ENCODE measurements around the gene ALKBH8. TPM values are rescaled to one million over a fixed set of nuclear protein-coding genes. Genes with fewer than 3 reads are reported as not detected.

ALKBH8 gene
- polyA plus RNA-seq, 1 donor (not counting 4 experiments of a cell fraction or from before 2014, with no cell fraction given): 8.0 TPM

- dilution Hi-C loops (cut with MboI; ENCODE audit: extremely low pct_ligation_motif_present, low sequenced_read_pairs): no loop called here
- no peaks in the 10 kb centered on the region for H3K36me3 ChIP-seq (ENCODE audit: control insufficient read depth in 2 of 2, extremely low read depth in 1 of 2, insufficient read depth in 2 of 2, low read length in 2 of 2)
- no peaks in the 10 kb centered on the region for H3K27me3 ChIP-seq (ENCODE audit: control insufficient read depth, extremely low read depth, insufficient read depth, low read length)
- no peak for FAIRE-seq
- H3K4me1 ChIP-seq (ENCODE audit: control insufficient read depth, extremely low read depth, insufficient read depth, low read length): no peaks in the 10 kb centered on the region
- H4K20me1 ChIP-seq (ENCODE audit: control insufficient read depth, extremely low read depth, insufficient read depth, low read length): no peaks in the 10 kb centered on the region
- H2AFZ ChIP-seq (ENCODE audit: control insufficient read depth, low read length): no peak overlapping the region
- TF ChIP-seq EZH2 (IDR thresholded peaks at IDR 0.05; ENCODE audit: low read length) (no peak), CTCF (optimal IDR thresholded peaks at IDR 0.05 in 1 of 3, IDR thresholded peaks at IDR 0.05 in 1 of 3, conservative IDR thresholded peaks at IDR 0.05 in 1 of 3; ENCODE audit: extremely low read depth in 1 of 3, insufficient read depth in 2 of 3, low read length in 3 of 3) (no peak)
- no peaks in the 10 kb centered on the region for H3K9me1 ChIP-seq (ENCODE audit: control insufficient read depth, extremely low read depth, insufficient read depth, low read length)
- no peak overlapping the region for H3K4me2 ChIP-seq (ENCODE audit: control insufficient read depth, extremely low read depth, insufficient read depth, low read depth, low read length)
- no peak overlapping the region for H3K27ac ChIP-seq (ENCODE audit: control insufficient read depth, insufficient read depth, low read length)
- H3K79me2 ChIP-seq (ENCODE audit: control insufficient read depth, insufficient read depth, low read length): no peaks in the 10 kb centered on the region
- H3K9ac ChIP-seq (ENCODE audit: control insufficient read depth, extremely low read depth, insufficient read depth, low read length): no peak overlapping the region
- no peak for DNase-seq (ENCODE audit: low read depth, low spot score)
- no peak overlapping the region for H3K4me3 ChIP-seq (ENCODE audit: control insufficient read depth in 2 of 3, extremely low read depth in 1 of 3, insufficient read depth in 2 of 3, low read depth in 1 of 3, low read length in 3 of 3)
- no peaks in the 10 kb centered on the region for H3K9me3 ChIP-seq (ENCODE audit: control insufficient read depth, low read depth, low read length)
Measured at GRCh38 chr11:107472966-107473365, 92.6 kb downstream of the ALKBH8 start.

DNA sequence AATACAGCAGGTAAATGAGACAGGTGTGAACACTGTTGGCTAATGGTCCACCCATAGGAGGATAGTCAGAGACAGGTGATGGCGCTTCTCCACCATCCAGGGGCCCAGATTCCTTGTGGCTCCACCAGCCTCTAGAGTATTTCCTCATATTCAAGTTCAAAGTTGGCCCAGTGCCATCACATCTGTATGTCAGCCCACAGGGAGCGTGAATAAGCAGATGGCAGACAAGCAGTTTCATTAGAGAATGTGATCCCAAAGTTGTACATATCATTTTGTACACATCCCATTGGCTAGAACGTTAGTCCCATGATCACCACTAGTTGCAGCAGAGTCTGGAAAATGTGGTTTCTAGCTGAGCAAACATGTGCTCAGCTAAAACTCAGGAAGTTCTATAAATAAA lies 96.9 kb downstream of the ALKBH8 start:
- Histone ChIP-seq H3K9me1 (ENCODE audit: control insufficient read depth, extremely low read depth, insufficient read depth, low read length) (no peaks in the 10 kb centered on the region), H3K36me3 (ENCODE audit: control insufficient read depth in 2 of 2, extremely low read depth in 1 of 2, insufficient read depth in 2 of 2, low read length in 2 of 2) (no peaks in the 10 kb centered on the region), H3K4me3 (ENCODE audit: control insufficient read depth in 2 of 3, extremely low read depth in 1 of 3, insufficient read depth in 2 of 3, low read depth in 1 of 3, low read length in 3 of 3) (no peak overlapping the region), H3K27ac (ENCODE audit: control insufficient read depth, insufficient read depth, low read length) (no peak overlapping the region), H3K4me1 (ENCODE audit: control insufficient read depth, extremely low read depth, insufficient read depth, low read length) (no peaks in the 10 kb centered on the region), H3K79me2 (ENCODE audit: control insufficient read depth, insufficient read depth, low read length) (no peaks in the 10 kb centered on the region), H3K9me3 (ENCODE audit: control insufficient read depth, low read depth, low read length) (no peaks in the 10 kb centered on the region), H3K27me3 (ENCODE audit: control insufficient read depth, extremely low read depth, insufficient read depth, low read length) (no peaks in the 10 kb centered on the region), H4K20me1 (ENCODE audit: control insufficient read depth, extremely low read depth, insufficient read depth, low read length) (no peaks in the 10 kb centered on the region), H3K4me2 (ENCODE audit: control insufficient read depth, extremely low read depth, insufficient read depth, low read depth, low read length) (no peak overlapping the region), H2AFZ (ENCODE audit: control insufficient read depth, low read length) (no peak overlapping the region), H3K9ac (ENCODE audit: control insufficient read depth, extremely low read depth, insufficient read depth, low read length) (no peak overlapping the region)
- FAIRE-seq: no peak
- dilution Hi-C loops (cut with MboI; ENCODE audit: extremely low pct_ligation_motif_present, low sequenced_read_pairs): no loop called here
- DNase-seq (ENCODE audit: low read depth, low spot score): no peak
- TF ChIP-seq EZH2 (IDR thresholded peaks at IDR 0.05; ENCODE audit: low read length) (no peak), CTCF (optimal IDR thresholded peaks at IDR 0.05 in 1 of 3, IDR thresholded peaks at IDR 0.05 in 1 of 3, conservative IDR thresholded peaks at IDR 0.05 in 1 of 3; ENCODE audit: extremely low read depth in 1 of 3, insufficient read depth in 2 of 3, low read length in 3 of 3) (no peak)

Data from keratinocyte (primary cell).